Osteoblast (primary cell): ENCODE results near the gene ADAM21. TPM values are rescaled to one million over a fixed set of nuclear protein-coding genes. Genes with fewer than 3 reads are reported as not detected.
"Not testable (repeated sequence)": the region's sequence is repeated elsewhere in the genome, so short reads cannot be mapped to it uniquely, and the experiment has no call there.

ENCODE experiments used
- DNase-seq: peaks from one replicate; pipeline ENCODE4 v3.0.0; 2011; ENCODE audit warnings: low spot score, mixed read lengths; ENCODE audit not compliant: insufficient read length; ENCODE audit errors: missing footprints
- H2AFZ ChIP-seq: 2 replicates; pipeline ENCODE4 v1.6.0; 2011; ENCODE audit warnings: mild to moderate bottlenecking, low read length
- H3K27ac ChIP-seq: 2 replicates; pipeline ENCODE4 v1.5.1; 2011; ENCODE audit warnings: mild to moderate bottlenecking, low read depth, low read length, moderate library complexity
- H3K27me3 ChIP-seq: 2 replicates; pipeline ENCODE4 v1.6.0; 2012; ENCODE audit warnings: mild to moderate bottlenecking, control low read depth, inconsistent platforms, low read length, moderate library complexity; ENCODE audit not compliant: insufficient read depth
- H3K36me3 ChIP-seq: 2 replicates; pipeline ENCODE4 v1.5.1; 2011; ENCODE audit warnings: mild to moderate bottlenecking, low read length, control low read depth, moderate library complexity; ENCODE audit not compliant: insufficient read depth
- H3K4me1 ChIP-seq: 2 replicates; pipeline ENCODE4 v1.5.1; 2011; ENCODE audit warnings: mild to moderate bottlenecking, low read length, control low read depth, moderate library complexity; ENCODE audit not compliant: insufficient read depth
- H3K4me2 ChIP-seq: 2 replicates; pipeline ENCODE4 v1.6.0; 2011; ENCODE audit warnings: mild to moderate bottlenecking, low read length; ENCODE audit not compliant: insufficient read depth
- H3K4me3 ChIP-seq: fragments of 200-600 bp; sonication (generic); 3 replicates; pipeline ENCODE4 v1.5.1; 2012; ENCODE audit warnings: mild to moderate bottlenecking, low read length, inconsistent platforms; ENCODE audit not compliant: insufficient read depth
- H3K79me2 ChIP-seq: 2 replicates; pipeline ENCODE4 v1.6.0; 2012; ENCODE audit warnings: mild to moderate bottlenecking, low read length, control low read depth, inconsistent platforms; ENCODE audit not compliant: insufficient read depth
- H3K9me3 ChIP-seq: 2 replicates; pipeline ENCODE4 v1.5.1; 2011; ENCODE audit warnings: low read depth, low read length, control low read depth
- H4K20me1 ChIP-seq: 2 replicates; pipeline ENCODE4 v1.6.0; 2012; ENCODE audit warnings: mild to moderate bottlenecking, low read length, control low read depth; ENCODE audit not compliant: insufficient read depth
- CTCF ChIP-seq: IDR thresholded peaks from 2 replicates; pipeline ENCODE4 v1.5.1; 2011; ENCODE audit warnings: mild to moderate bottlenecking, low read depth, low read length, moderate library complexity; ENCODE audit errors: extremely low read depth
- total RNA-seq: library from RNA; depleted of rRNA; stranded (reverse); fragments of >200 nt; gene quantifications from 2 replicates; pipeline ENCODE4 v1.2.3, GENCODE V29; 2012

The ADAM21 gene
- total RNA-seq, 1 donor: under 0.01 TPM

- no peak overlapping the region for H3K4me3 ChIP-seq
- no peak for TF ChIP-seq CTCF
- H3K9me3 ChIP-seq: no peaks in the 10 kb centered on the region
- no peak for DNase-seq
- no peaks in the 10 kb centered on the region for H3K79me2 ChIP-seq
- no peaks in the 10 kb centered on the region for H3K4me1 ChIP-seq
- no peak overlapping the region for H2AFZ ChIP-seq
- H4K20me1 ChIP-seq: no peaks in the 10 kb centered on the region
- no peaks in the 10 kb centered on the region for H3K27me3 ChIP-seq
- no peak overlapping the region for H3K27ac ChIP-seq
- no peaks in the 10 kb centered on the region for H3K36me3 ChIP-seq
- no peak overlapping the region for H3K4me2 ChIP-seq
Observed at GRCh38 chr14:70425354-70425753, 26.6 kb upstream of the ADAM21 start.

- H3K27me3 ChIP-seq, H3K79me2 ChIP-seq, H3K36me3 ChIP-seq, H2AFZ ChIP-seq, H3K4me1 ChIP-seq, H3K4me2 ChIP-seq, H3K27ac ChIP-seq, H4K20me1 ChIP-seq, H3K9me3 ChIP-seq, H3K4me3 ChIP-seq, DNase-seq: not testable (repeated sequence)
Observed at GRCh38 chr14:70426555-70426954, 25.4 kb upstream of the ADAM21 start.

- Histone ChIP-seq H3K4me1 (no peaks in the 10 kb centered on the region), H3K36me3 (no peaks in the 10 kb centered on the region), H2AFZ (no peak overlapping the region), H3K27me3 (no peaks in the 10 kb centered on the region), H3K27ac (no peak overlapping the region), H4K20me1 (no peaks in the 10 kb centered on the region), H3K79me2 (no peaks in the 10 kb centered on the region), H3K9me3 (no peaks in the 10 kb centered on the region), H3K4me2 (no peak overlapping the region), H3K4me3 (no peak overlapping the region)
- TF ChIP-seq CTCF: no peak
- DNase-seq: no peak
Observed at GRCh38 chr14:70436867-70437266, 15.1 kb upstream of the ADAM21 start.

- H3K27ac ChIP-seq: no peak overlapping the region
- no peaks in the 10 kb centered on the region for H3K79me2 ChIP-seq
- H3K4me3 ChIP-seq: no peak overlapping the region
- no peak for TF ChIP-seq CTCF
- H2AFZ ChIP-seq: no peak overlapping the region
- no peaks in the 10 kb centered on the region for H3K4me1 ChIP-seq
- H3K27me3 ChIP-seq: no peaks in the 10 kb centered on the region
- H4K20me1 ChIP-seq: no peaks in the 10 kb centered on the region
- DNase-seq: no peak
- H3K9me3 ChIP-seq: peaks cover 6% of the 10 kb centered on the region
- H3K36me3 ChIP-seq: no peaks in the 10 kb centered on the region
- H3K4me2 ChIP-seq: no peak overlapping the region
Observed at GRCh38 chr14:70441641-70442040, 10.3 kb upstream of the ADAM21 start.

- DNase-seq: peak; percentile 49
- H3K79me2 ChIP-seq: no peaks in the 10 kb centered on the region
- no peak overlapping the region for H3K4me2 ChIP-seq
- H3K9me3 ChIP-seq: peaks cover 6% of the 10 kb centered on the region
- no peak overlapping the region for H3K4me3 ChIP-seq
- no peak for TF ChIP-seq CTCF
- H3K4me1 ChIP-seq: no peaks in the 10 kb centered on the region
- no peaks in the 10 kb centered on the region for H3K27me3 ChIP-seq
- H4K20me1 ChIP-seq: no peaks in the 10 kb centered on the region
- no peak overlapping the region for H2AFZ ChIP-seq
- H3K27ac ChIP-seq: no peak overlapping the region
- H3K36me3 ChIP-seq: no peaks in the 10 kb centered on the region
Observed at GRCh38 chr14:70442750-70443149, 9.2 kb upstream of the ADAM21 start.
